ENCODE results near the gene KDM3B. TPM values are rescaled to one million over a fixed set of nuclear protein-coding genes. Genes with fewer than 3 reads are reported as not detected.

KDM3B gene
- polyA plus RNA-seq, 4 donors, result 18.6 to 63.2 (median 25.2) TPM

DNA sequence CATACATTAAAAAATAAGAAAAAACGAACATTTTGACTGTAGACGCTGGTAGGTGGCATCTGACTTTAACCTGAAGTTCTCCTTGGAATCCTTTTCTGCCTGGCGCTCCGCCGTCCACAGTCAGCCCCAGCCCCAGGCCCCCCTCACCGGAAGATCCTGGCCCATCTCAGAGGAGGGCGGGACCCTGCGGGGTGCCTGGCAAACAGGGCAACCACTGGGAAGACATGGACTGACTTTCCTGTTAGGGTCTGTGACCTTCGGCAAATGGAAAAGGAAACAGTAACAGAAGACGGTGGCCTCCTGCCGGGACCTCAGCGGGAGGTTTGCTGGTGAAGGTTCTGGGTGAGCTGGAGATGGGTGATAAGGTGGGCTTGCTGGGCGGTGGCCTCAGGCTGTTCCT lies 101.1 kb downstream of the KDM3B start:
- no peaks in the 10 kb centered on the region for H3K36me3 ChIP-seq (ENCODE audit: control insufficient read depth in 3 of 3, insufficient read depth in 2 of 3, low read depth in 1 of 3, low read length in 3 of 3)
- peaks cover 0 to 5% (median 2%) of the 10 kb centered on the region in 3 donors for H3K4me1 ChIP-seq (ENCODE audit: control insufficient read depth in 3 of 3, insufficient read depth in 2 of 3, low read depth in 1 of 3, low read length in 2 of 3)
- 87 to 91% (median 88%) methylated on average over 13 of the region's 13 CpGs for WGBS, 3 donors
- no peak overlapping the region for H3K27ac ChIP-seq (ENCODE audit: low read depth in 1 of 3, low read length in 2 of 3)
- H3K9me3 ChIP-seq (ENCODE audit: control insufficient read depth in 2 of 2, insufficient read depth in 1 of 2, low read depth in 1 of 2, low read length in 1 of 2), result no peaks in the 10 kb centered on the region
- peaks cover 0 to 6% (median 0%) of the 10 kb centered on the region in 3 donors for H3K27me3 ChIP-seq (ENCODE audit: control insufficient read depth in 3 of 3, insufficient read depth in 3 of 3, low read length in 3 of 3)
- no peak for DNase-seq
- no peak for FAIRE-seq
- H3K4me3 ChIP-seq (ENCODE audit: low read depth in 1 of 3, low read length in 3 of 3), result no peak overlapping the region

DNA sequence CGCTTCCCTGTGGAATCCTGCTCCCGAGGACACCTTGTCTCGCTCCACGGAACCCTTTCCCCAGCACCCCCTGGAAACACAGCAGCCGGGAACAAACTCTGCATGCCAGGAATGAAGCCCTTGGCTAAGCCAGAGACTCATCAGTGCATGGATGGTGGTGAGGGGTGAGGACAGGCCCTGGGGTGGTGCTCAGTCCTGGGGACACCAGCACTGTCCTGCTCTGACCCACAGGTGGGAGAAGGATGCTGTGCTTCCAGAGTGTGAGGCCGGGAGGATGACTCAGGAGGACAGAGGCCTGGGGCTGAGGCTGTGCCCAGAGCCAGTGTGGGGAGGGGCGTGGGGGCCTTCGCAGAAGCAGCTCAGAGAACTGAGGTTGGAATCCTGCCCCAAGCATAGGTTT lies 101.6 kb downstream of the KDM3B start:
- Histone ChIP-seq H3K9me3 (ENCODE audit: control insufficient read depth in 2 of 2, insufficient read depth in 1 of 2, low read depth in 1 of 2, low read length in 1 of 2) (no peaks in the 10 kb centered on the region), H3K27me3 (ENCODE audit: control insufficient read depth in 3 of 3, insufficient read depth in 3 of 3, low read length in 3 of 3) (peaks cover 0 to 6% (median 0%) of the 10 kb centered on the region in 3 donors), H3K4me1 (ENCODE audit: control insufficient read depth in 3 of 3, insufficient read depth in 2 of 3, low read depth in 1 of 3, low read length in 2 of 3) (peaks cover 0 to 8% (median 5%) of the 10 kb centered on the region in 3 donors), H3K4me3 (ENCODE audit: low read depth in 1 of 3, low read length in 3 of 3) (no peak overlapping the region), H3K27ac (ENCODE audit: low read depth in 1 of 3, low read length in 2 of 3) (no peak overlapping the region), H3K36me3 (ENCODE audit: control insufficient read depth in 3 of 3, insufficient read depth in 2 of 3, low read depth in 1 of 3, low read length in 3 of 3) (no peaks in the 10 kb centered on the region)
- no peak for DNase-seq
- 80 to 85% (median 81%) methylated on average over 8 of the region's 8 CpGs for WGBS, 3 donors
- no peak for FAIRE-seq

DNA sequence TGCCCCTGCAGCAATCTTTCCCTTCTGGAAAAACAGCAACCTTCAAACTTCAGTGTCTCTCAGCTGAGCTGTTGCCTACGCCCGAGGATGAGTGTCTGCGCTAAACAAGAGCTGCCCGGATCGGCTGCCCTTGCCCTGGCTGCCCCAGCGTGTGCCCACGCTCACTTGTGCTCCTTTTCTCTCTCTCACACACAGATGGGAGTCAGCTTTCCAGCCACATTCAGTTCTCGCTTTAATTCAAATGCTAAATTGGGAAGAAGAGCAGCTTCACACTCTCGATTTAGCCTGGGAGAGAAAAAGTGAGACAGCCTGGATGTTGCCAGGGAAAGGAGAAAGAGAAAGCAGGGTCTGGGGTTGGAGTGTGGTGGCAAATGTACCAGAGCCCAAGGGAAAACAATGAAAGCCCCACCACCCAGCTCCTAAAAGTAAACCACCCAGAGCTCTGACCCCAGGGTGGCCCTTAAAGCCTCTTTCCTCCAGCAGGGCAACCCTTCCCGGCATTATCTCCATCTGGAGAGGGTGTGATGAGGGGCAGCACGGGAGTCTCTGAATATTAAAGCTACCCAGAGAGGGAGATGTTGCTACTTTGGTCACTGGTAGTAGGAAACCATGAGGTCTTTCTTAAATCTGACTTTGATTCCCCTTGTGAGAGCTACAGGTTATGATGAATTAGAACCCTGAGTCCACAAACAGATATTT lies 102.9 kb downstream of the KDM3B start:
- Histone ChIP-seq H3K9me3 (ENCODE audit: control insufficient read depth in 2 of 2, insufficient read depth in 1 of 2, low read depth in 1 of 2, low read length in 1 of 2) (no peaks in the 10 kb centered on the region), H3K4me3 (ENCODE audit: low read depth in 1 of 3, low read length in 3 of 3) (no peak overlapping the region), H3K27ac (ENCODE audit: low read depth in 1 of 3, low read length in 2 of 3) (no peak overlapping the region), H3K4me1 (ENCODE audit: control insufficient read depth in 3 of 3, insufficient read depth in 2 of 3, low read depth in 1 of 3, low read length in 2 of 3) (peaks cover 0 to 18% (median 5%) of the 10 kb centered on the region in 3 donors), H3K27me3 (ENCODE audit: control insufficient read depth in 3 of 3, insufficient read depth in 3 of 3, low read length in 3 of 3) (peaks cover 0 to 6% (median 0%) of the 10 kb centered on the region in 3 donors), H3K36me3 (ENCODE audit: control insufficient read depth in 3 of 3, insufficient read depth in 2 of 3, low read depth in 1 of 3, low read length in 3 of 3) (no peaks in the 10 kb centered on the region)
- FAIRE-seq, result no peak
- 75 to 80% (median 80%) methylated on average over 11 of the region's 11 CpGs for WGBS, 3 donors
- DNase-seq, result no peak

DNA sequence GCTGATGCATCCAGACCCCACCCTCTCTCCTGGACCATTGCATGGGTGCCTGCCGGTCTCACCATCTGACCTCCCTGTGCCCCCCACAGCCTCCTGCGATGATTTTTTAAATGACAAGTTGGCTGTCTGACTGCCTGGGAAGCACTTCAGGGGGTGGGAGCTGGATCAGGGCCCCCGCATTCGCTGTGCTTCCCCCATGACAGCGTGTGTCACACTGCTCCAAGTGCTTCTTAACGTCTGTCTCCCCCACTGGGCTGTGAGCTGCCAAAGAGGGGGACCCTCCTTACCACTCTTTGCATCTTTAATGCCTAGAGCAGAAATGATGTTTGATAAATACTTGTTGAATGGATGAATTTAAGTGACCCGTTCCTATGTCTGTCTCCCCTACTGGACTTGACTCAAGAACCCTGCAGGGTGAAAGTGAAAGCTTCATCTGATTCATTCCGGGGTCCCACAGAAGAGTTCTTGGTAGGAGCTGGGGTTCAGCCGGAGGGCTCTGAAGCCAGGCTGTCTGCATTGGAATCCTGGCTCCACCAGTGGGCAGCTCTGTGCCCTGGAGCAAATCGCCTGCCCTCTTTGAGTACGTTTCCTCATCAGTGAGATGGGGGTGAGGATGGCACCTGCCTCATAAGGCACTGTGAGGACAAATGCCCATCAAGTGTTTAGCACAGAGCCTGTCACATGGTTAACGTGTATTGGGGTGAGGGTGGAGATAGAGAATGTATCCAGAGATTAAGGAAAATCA lies 105.2 kb downstream of the KDM3B start:
- peaks cover 0 to 19% (median 5%) of the 10 kb centered on the region in 3 donors for H3K4me1 ChIP-seq (ENCODE audit: control insufficient read depth in 3 of 3, insufficient read depth in 2 of 3, low read depth in 1 of 3, low read length in 2 of 3)
- no peak overlapping the region for H3K27ac ChIP-seq (ENCODE audit: low read depth in 1 of 3, low read length in 2 of 3)
- no peak for FAIRE-seq
- no peak overlapping the region for H3K4me3 ChIP-seq (ENCODE audit: low read depth in 1 of 3, low read length in 3 of 3)
- no peaks in the 10 kb centered on the region for H3K36me3 ChIP-seq (ENCODE audit: control insufficient read depth in 3 of 3, insufficient read depth in 2 of 3, low read depth in 1 of 3, low read length in 3 of 3)
- 66 to 71% (median 66%) methylated on average over 12 of the region's 12 CpGs for WGBS, 3 donors
- H3K27me3 ChIP-seq (ENCODE audit: control insufficient read depth in 3 of 3, insufficient read depth in 3 of 3, low read length in 3 of 3), result peaks cover 0 to 6% (median 0%) of the 10 kb centered on the region in 3 donors
- H3K9me3 ChIP-seq (ENCODE audit: control insufficient read depth in 2 of 2, insufficient read depth in 1 of 2, low read depth in 1 of 2, low read length in 1 of 2), result no peaks in the 10 kb centered on the region
- no peak for DNase-seq

DNA sequence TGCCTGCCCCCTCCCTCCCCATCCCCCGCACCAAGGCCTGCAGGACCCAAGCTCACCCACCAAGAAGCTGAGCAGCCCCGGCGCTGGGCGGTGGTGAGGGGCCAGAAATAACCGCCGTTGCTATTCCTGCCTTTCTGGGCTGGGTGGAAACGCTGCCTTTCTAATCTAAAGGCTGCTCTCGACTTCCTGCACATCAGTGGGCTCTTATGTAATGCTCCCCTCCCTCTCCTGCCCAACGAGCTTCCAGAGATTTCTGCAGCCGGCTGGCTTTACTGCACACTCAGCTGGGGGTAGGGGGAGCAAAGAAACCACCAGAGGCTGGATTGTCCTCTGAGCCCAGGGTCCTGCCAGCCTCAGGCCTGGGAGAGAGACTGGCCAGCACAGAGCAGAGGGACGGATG lies 105.9 kb downstream of the KDM3B start:
- H3K9me3 ChIP-seq (ENCODE audit: control insufficient read depth in 2 of 2, insufficient read depth in 1 of 2, low read depth in 1 of 2, low read length in 1 of 2), result no peaks in the 10 kb centered on the region
- FAIRE-seq, result no peak
- H3K27ac ChIP-seq (ENCODE audit: low read depth in 1 of 3, low read length in 2 of 3), result no peak overlapping the region
- H3K27me3 ChIP-seq (ENCODE audit: control insufficient read depth in 3 of 3, insufficient read depth in 3 of 3, low read length in 3 of 3), result peaks cover 0 to 6% (median 0%) of the 10 kb centered on the region in 3 donors
- DNase-seq, result no peak
- WGBS, 3 donors, result 44 to 69% (median 60%) methylated on average over 10 to 11 of the region's 11 CpGs
- peaks cover 0 to 23% (median 5%) of the 10 kb centered on the region in 3 donors for H3K4me1 ChIP-seq (ENCODE audit: control insufficient read depth in 3 of 3, insufficient read depth in 2 of 3, low read depth in 1 of 3, low read length in 2 of 3)
- H3K36me3 ChIP-seq (ENCODE audit: control insufficient read depth in 3 of 3, insufficient read depth in 2 of 3, low read depth in 1 of 3, low read length in 3 of 3), result no peaks in the 10 kb centered on the region
- H3K4me3 ChIP-seq (ENCODE audit: low read depth in 1 of 3, low read length in 3 of 3), result no peak overlapping the region

- Histone ChIP-seq H3K4me3 (ENCODE audit: low read depth in 1 of 3, low read length in 3 of 3) (no peak overlapping the region), H3K27ac (ENCODE audit: low read depth in 1 of 3, low read length in 2 of 3) (peak overlapping the region; percentile 21 to 42 (median 34)), H3K4me1 (ENCODE audit: control insufficient read depth in 3 of 3, insufficient read depth in 2 of 3, low read depth in 1 of 3, low read length in 2 of 3) (peaks cover 0 to 25% (median 5%) of the 10 kb centered on the region in 3 donors), H3K36me3 (ENCODE audit: control insufficient read depth in 3 of 3, insufficient read depth in 2 of 3, low read depth in 1 of 3, low read length in 3 of 3) (no peaks in the 10 kb centered on the region), H3K9me3 (ENCODE audit: control insufficient read depth in 2 of 2, insufficient read depth in 1 of 2, low read depth in 1 of 2, low read length in 1 of 2) (no peaks in the 10 kb centered on the region), H3K27me3 (ENCODE audit: control insufficient read depth in 3 of 3, insufficient read depth in 3 of 3, low read length in 3 of 3) (peaks cover 0 to 6% (median 0%) of the 10 kb centered on the region in 3 donors)
- 83 to 87% (median 83%) methylated on average over 9 of the region's 9 CpGs for WGBS, 3 donors
- no peak for DNase-seq
- no peak for FAIRE-seq
Measured at GRCh38 chr5:138458856-138459255, 106.4 kb downstream of the KDM3B start.

- Histone ChIP-seq H3K36me3 (ENCODE audit: control insufficient read depth in 3 of 3, insufficient read depth in 2 of 3, low read depth in 1 of 3, low read length in 3 of 3) (no peaks in the 10 kb centered on the region), H3K27ac (ENCODE audit: low read depth in 1 of 3, low read length in 2 of 3) (peak overlapping the region; percentile 21 to 46 (median 34)), H3K27me3 (ENCODE audit: control insufficient read depth in 3 of 3, insufficient read depth in 3 of 3, low read length in 3 of 3) (peaks cover 0 to 6% (median 0%) of the 10 kb centered on the region in 3 donors), H3K9me3 (ENCODE audit: control insufficient read depth in 2 of 2, insufficient read depth in 1 of 2, low read depth in 1 of 2, low read length in 1 of 2) (no peaks in the 10 kb centered on the region), H3K4me1 (ENCODE audit: control insufficient read depth in 3 of 3, insufficient read depth in 2 of 3, low read depth in 1 of 3, low read length in 2 of 3) (peaks cover 0 to 25% (median 5%) of the 10 kb centered on the region in 3 donors), H3K4me3 (ENCODE audit: low read depth in 1 of 3, low read length in 3 of 3) (no peak overlapping the region)
- no peak for FAIRE-seq
- 72 to 80% (median 78%) methylated on average over 11 of the region's 11 CpGs for WGBS, 3 donors
- peak; percentile 42 to 59 for DNase-seq
Measured at GRCh38 chr5:138459311-138459933, 106.9 kb downstream of the KDM3B start.

GRCh38 chr5:138460032-138460693 lies 107.7 kb downstream of the KDM3B start:
- DNase-seq (no peak), FAIRE-seq (no peak)
- peaks cover 0 to 25% (median 5%) of the 10 kb centered on the region in 3 donors for H3K4me1 ChIP-seq (ENCODE audit: control insufficient read depth in 3 of 3, insufficient read depth in 2 of 3, low read depth in 1 of 3, low read length in 2 of 3)
- peaks cover 0 to 6% (median 0%) of the 10 kb centered on the region in 3 donors for H3K27me3 ChIP-seq (ENCODE audit: control insufficient read depth in 3 of 3, insufficient read depth in 3 of 3, low read length in 3 of 3)
- WGBS, 3 donors, result 63 to 82% (median 73%) methylated on average over 4 of the region's 4 CpGs
- H3K27ac ChIP-seq (ENCODE audit: low read depth in 1 of 3, low read length in 2 of 3), result peak overlapping the region in 2 of 3 donors; percentile 0 to 4
- H3K4me3 ChIP-seq (ENCODE audit: low read depth in 1 of 3, low read length in 3 of 3), result no peak overlapping the region
- no peaks in the 10 kb centered on the region for H3K36me3 ChIP-seq (ENCODE audit: control insufficient read depth in 3 of 3, insufficient read depth in 2 of 3, low read depth in 1 of 3, low read length in 3 of 3)
- no peaks in the 10 kb centered on the region for H3K9me3 ChIP-seq (ENCODE audit: control insufficient read depth in 2 of 2, insufficient read depth in 1 of 2, low read depth in 1 of 2, low read length in 1 of 2)
